ENCODE data around the gene SLC18A2. TPM values are rescaled to one million over a fixed set of nuclear protein-coding genes. Genes with fewer than 3 reads are reported as not detected.
"Not testable (repeated sequence)": the region's sequence is repeated elsewhere in the genome, so short reads cannot be mapped to it uniquely, and the experiment has no call there.

Gene SLC18A2
- total and polyA plus RNA-seq, 2 donors (not counting 3 experiments of a cell fraction or from before 2014, with no cell fraction given), result not detected

GRCh38 chr10:117299435-117299834 is 58.5 kb downstream of the SLC18A2 start:
- Histone ChIP-seq H4K20me1 (replicated peaks; ENCODE audit: control insufficient read depth, extremely low read depth, insufficient read depth, low read length) (no peaks in the 10 kb centered on the region), H3K27ac (ENCODE audit: insufficient read depth, low read depth, low read length) (no peak overlapping the region), H3K4me3 (replicated peaks in 1 of 3; ENCODE audit: insufficient read depth in 1 of 3, low read depth in 1 of 3, low read length in 3 of 3) (no peak overlapping the region), H2AFZ (ENCODE audit: low read depth, low read length) (no peak overlapping the region), H3K9ac (replicated peaks; ENCODE audit: extremely low read depth, insufficient read depth, low read length) (no peak overlapping the region), H3K79me2 (ENCODE audit: control insufficient read depth, insufficient read depth, low read length) (peaks cover 13% of the 10 kb centered on the region), H3K27me3 (ENCODE audit: control insufficient read depth in 2 of 2, insufficient read depth in 2 of 2, low read length in 2 of 2) (no peaks in the 10 kb centered on the region), H3K9me3 (replicated peaks; ENCODE audit: control insufficient read depth, insufficient read depth, low read length) (no peaks in the 10 kb centered on the region), H3K4me1 (ENCODE audit: control insufficient read depth, extremely low read depth, insufficient read depth, low read length) (no peaks in the 10 kb centered on the region), H3K4me2 (ENCODE audit: insufficient read depth, low read length) (no peak overlapping the region), H3K36me3 (ENCODE audit: control insufficient read depth in 2 of 2, extremely low read depth in 1 of 2, insufficient read depth in 2 of 2, low read length in 2 of 2) (no peaks in the 10 kb centered on the region), H3K9me1 (replicated peaks; ENCODE audit: control insufficient read depth, extremely low read depth, insufficient read depth, low read length) (no peaks in the 10 kb centered on the region)
- ChIA-PET CTCF (interaction anchor here (1.1 to 1.5 kb wide), 3 partner anchors 9 to 21 kb away, joined by 4 to 5 read pairs (median 5); no protein-coding TSS in a partner anchor), POLR2A (no interaction called here)
- BruUV-seq (replicated peaks), result no TSS peak
- DNase-seq (ENCODE audit: low read depth, low spot score), result no peak
- intact Hi-C loops (cut with micrococcal nuclease) (no loop called here), dilution Hi-C loops (cut with MboI; ENCODE audit: extremely low pct_ligation_motif_present, low sequenced_read_pairs) (no loop called here)
- TF ChIP-seq MYC (IDR thresholded peaks at IDR 0.05; ENCODE audit: low read depth, low read length), result no peak
- TF ChIP-seq POLR2A (IDR thresholded peaks at IDR 0.05; ENCODE audit: low read depth, low read length), result no peak
- no peak for FAIRE-seq

- no peak for TF ChIP-seq POLR2A (IDR thresholded peaks at IDR 0.05; ENCODE audit: low read depth, low read length)
- TF ChIP-seq FOS (IDR thresholded peaks at IDR 0.05; ENCODE audit: borderline replicate concordance, insufficient read depth, low read length), result no peak
- TF ChIP-seq MAX (IDR thresholded peaks at IDR 0.05; ENCODE audit: insufficient read depth, insufficient read length), result no peak
- no peak for TF ChIP-seq EZH2 (IDR thresholded peaks at IDR 0.05; ENCODE audit: borderline replicate concordance, low read depth, low read length, severe bottlenecking)
- no peak for TF ChIP-seq JUN (IDR thresholded peaks at IDR 0.05; ENCODE audit: borderline replicate concordance, insufficient read depth, insufficient read length, low read depth)
- TF ChIP-seq MYC (IDR thresholded peaks at IDR 0.05; ENCODE audit: low read depth, low read length), result no peak
- no peak for TF ChIP-seq GATA2 (IDR thresholded peaks at IDR 0.05; ENCODE audit: insufficient read depth, insufficient read length, low read depth, low read length)
- Histone ChIP-seq H2AFZ (ENCODE audit: low read depth, low read length) (no peak overlapping the region), H3K79me2 (ENCODE audit: control insufficient read depth, insufficient read depth, low read length) (peaks cover 10% of the 10 kb centered on the region), H4K20me1 (replicated peaks; ENCODE audit: control insufficient read depth, extremely low read depth, insufficient read depth, low read length) (no peaks in the 10 kb centered on the region), H3K36me3 (ENCODE audit: control insufficient read depth in 2 of 2, extremely low read depth in 1 of 2, insufficient read depth in 2 of 2, low read length in 2 of 2) (no peaks in the 10 kb centered on the region), H3K9me1 (replicated peaks; ENCODE audit: control insufficient read depth, extremely low read depth, insufficient read depth, low read length) (no peaks in the 10 kb centered on the region), H3K27ac (ENCODE audit: insufficient read depth, low read depth, low read length) (no peak overlapping the region), H3K4me1 (ENCODE audit: control insufficient read depth, extremely low read depth, insufficient read depth, low read length) (no peaks in the 10 kb centered on the region), H3K4me3 (replicated peaks in 1 of 3; ENCODE audit: insufficient read depth in 1 of 3, low read depth in 1 of 3, low read length in 3 of 3) (no peak overlapping the region), H3K27me3 (ENCODE audit: control insufficient read depth in 2 of 2, insufficient read depth in 2 of 2, low read length in 2 of 2) (no peaks in the 10 kb centered on the region), H3K4me2 (ENCODE audit: insufficient read depth, low read length) (no peak overlapping the region), H3K9me3 (replicated peaks; ENCODE audit: control insufficient read depth, insufficient read depth, low read length) (no peaks in the 10 kb centered on the region), H3K9ac (replicated peaks; ENCODE audit: extremely low read depth, insufficient read depth, low read length) (no peak overlapping the region)
- no peak for DNase-seq (ENCODE audit: low read depth, low spot score)
- intact Hi-C loops (cut with micrococcal nuclease) (no loop called here), dilution Hi-C loops (cut with MboI; ENCODE audit: extremely low pct_ligation_motif_present, low sequenced_read_pairs) (no loop called here)
- no TSS peak for BruUV-seq (replicated peaks)
- ChIA-PET CTCF (interaction anchor here (0.6 to 1.1 kb wide), 2 partner anchors 22 to 84 kb away, joined by 3 read pairs; no protein-coding TSS in a partner anchor), POLR2A (no interaction called here)
- no peak for FAIRE-seq
Measured at GRCh38 chr10:117300671-117301070, 59.8 kb downstream of the SLC18A2 start.

GRCh38 chr10:117303451-117303850 is 62.5 kb downstream of the SLC18A2 start:
- FAIRE-seq; BruUV-seq (replicated peaks); dilution Hi-C loops (cut with MboI; ENCODE audit: extremely low pct_ligation_motif_present, low sequenced_read_pairs); H3K27ac ChIP-seq (ENCODE audit: insufficient read depth, low read depth, low read length); H3K9me1 ChIP-seq (replicated peaks; ENCODE audit: control insufficient read depth, extremely low read depth, insufficient read depth, low read length); intact Hi-C loops (cut with micrococcal nuclease); DNase-seq (ENCODE audit: low read depth, low spot score); H3K4me3 ChIP-seq (replicated peaks in 1 of 3; ENCODE audit: insufficient read depth in 1 of 3, low read depth in 1 of 3, low read length in 3 of 3); H2AFZ ChIP-seq (ENCODE audit: low read depth, low read length); POLR2A ChIA-PET; H3K9me3 ChIP-seq (replicated peaks; ENCODE audit: control insufficient read depth, insufficient read depth, low read length); H4K20me1 ChIP-seq (replicated peaks; ENCODE audit: control insufficient read depth, extremely low read depth, insufficient read depth, low read length); H3K27me3 ChIP-seq (ENCODE audit: control insufficient read depth in 2 of 2, insufficient read depth in 2 of 2, low read length in 2 of 2); H3K79me2 ChIP-seq (ENCODE audit: control insufficient read depth, insufficient read depth, low read length); H3K9ac ChIP-seq (replicated peaks; ENCODE audit: extremely low read depth, insufficient read depth, low read length); H3K4me2 ChIP-seq (ENCODE audit: insufficient read depth, low read length); H3K36me3 ChIP-seq (ENCODE audit: control insufficient read depth in 2 of 2, extremely low read depth in 1 of 2, insufficient read depth in 2 of 2, low read length in 2 of 2); H3K4me1 ChIP-seq (ENCODE audit: control insufficient read depth, extremely low read depth, insufficient read depth, low read length): not testable (repeated sequence)
- CTCF ChIA-PET, result interaction anchor here (0.7 to 1.1 kb wide), 2 partner anchors 16 to 87 kb away, joined by 4 read pairs; no protein-coding TSS in a partner anchor

Measured in endothelial cell of umbilical vein (primary cell).